Vagina (tissue), 2 donors: Measurements from ENCODE around the gene ISYNA1.

Experiments
- POLR2A ChIP-seq, 2 donors: fragments of 450-650 bp; IDR thresholded peaks; one replicate each; pipeline ENCODE4 v1.6.1; 2017; ENCODE audit warnings: antibody characterized with exemption in 2 of 2, mild to moderate bottlenecking in 2 of 2, moderate library complexity in 2 of 2
- POLR2AphosphoS5 ChIP-seq, 2 donors: sonication (generic); formaldehyde crosslinking; IDR thresholded peaks; one replicate each; pipeline ENCODE4 v1.9.0; 2017; ENCODE audit warnings: antibody characterized with exemption in 2 of 2, mild to moderate bottlenecking in 2 of 2, low read depth in 1 of 2; ENCODE audit not compliant: insufficient read depth in 1 of 2
- TF ChIP-seq, protein P1 (sequence below), 3 experiments: fragments of 450-650 bp in 2 of 3; fragments of 200-600 bp in 1 of 3; sonication (generic) in 1 of 3; IDR thresholded peaks; one replicate each; pipeline ENCODE4 v1.5.1; 2017 to 2019; ENCODE audit warnings: antibody characterized with exemption in 3 of 3, mild to moderate bottlenecking in 2 of 3, moderate library complexity in 2 of 3

- TF ChIP-seq, protein P1, sequence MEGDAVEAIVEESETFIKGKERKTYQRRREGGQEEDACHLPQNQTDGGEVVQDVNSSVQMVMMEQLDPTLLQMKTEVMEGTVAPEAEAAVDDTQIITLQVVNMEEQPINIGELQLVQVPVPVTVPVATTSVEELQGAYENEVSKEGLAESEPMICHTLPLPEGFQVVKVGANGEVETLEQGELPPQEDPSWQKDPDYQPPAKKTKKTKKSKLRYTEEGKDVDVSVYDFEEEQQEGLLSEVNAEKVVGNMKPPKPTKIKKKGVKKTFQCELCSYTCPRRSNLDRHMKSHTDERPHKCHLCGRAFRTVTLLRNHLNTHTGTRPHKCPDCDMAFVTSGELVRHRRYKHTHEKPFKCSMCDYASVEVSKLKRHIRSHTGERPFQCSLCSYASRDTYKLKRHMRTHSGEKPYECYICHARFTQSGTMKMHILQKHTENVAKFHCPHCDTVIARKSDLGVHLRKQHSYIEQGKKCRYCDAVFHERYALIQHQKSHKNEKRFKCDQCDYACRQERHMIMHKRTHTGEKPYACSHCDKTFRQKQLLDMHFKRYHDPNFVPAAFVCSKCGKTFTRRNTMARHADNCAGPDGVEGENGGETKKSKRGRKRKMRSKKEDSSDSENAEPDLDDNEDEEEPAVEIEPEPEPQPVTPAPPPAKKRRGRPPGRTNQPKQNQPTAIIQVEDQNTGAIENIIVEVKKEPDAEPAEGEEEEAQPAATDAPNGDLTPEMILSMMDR (IDR thresholded peaks at IDR 0.05): no peak
- no peak for TF ChIP-seq POLR2AphosphoS5 (IDR thresholded peaks at IDR 0.05; ENCODE audit: insufficient read depth in 1 of 2, low read depth in 1 of 2)
- no peak for TF ChIP-seq POLR2A (IDR thresholded peaks at IDR 0.05)
Measured at GRCh38 chr19:18476507-18477041, 38.6 kb upstream of the ISYNA1 start.
